Activated CD8-positive, alpha-beta memory T cell treated with anti-CD3 and anti-CD28 coated beads, Interleukin-2, amount 50 U/mL, for 24 hours (primary cell): ENCODE measurements around the gene UGT1A6.
"Not testable (repeated sequence)": the region's sequence is repeated elsewhere in the genome, so short reads cannot be mapped to it uniquely, and the experiment has no call there.

Experiments
- DNase-seq: peaks from one replicate; pipeline ENCODE4 v3.0.0-alpha.2; 2020; ENCODE audit errors: extremely low read depth

Gene UGT1A6

GRCh38 chr2:233686928-233687327, 5.8 kb upstream of the UGT1A6 start:
- no peak for DNase-seq

GRCh38 chr2:233688341-233688740, 4.3 kb upstream of the UGT1A6 start:
- no peak for DNase-seq

- DNase-seq: no peak
Measured at GRCh38 chr2:233689031-233689430, 3.7 kb upstream of the UGT1A6 start.

- no peak for DNase-seq
Measured at GRCh38 chr2:233689501-233689900, 3.2 kb upstream of the UGT1A6 start.

- DNase-seq: no peak
Measured at GRCh38 chr2:233690444-233690843, 2.2 kb upstream of the UGT1A6 start.

GRCh38 chr2:233691443-233692433, 952 bp upstream of the UGT1A6 start:
- DNase-seq: no peak

- DNase-seq: no peak
Measured at GRCh38 chr2:233693963-233694362, 1.3 kb downstream of the UGT1A6 start.

GRCh38 chr2:233698740-233699139, 6.0 kb downstream of the UGT1A6 start:
- DNase-seq: no peak

- DNase-seq: no peak
Measured at GRCh38 chr2:233699424-233700027, 6.8 kb downstream of the UGT1A6 start.

- DNase-seq: no peak
Measured at GRCh38 chr2:233700028-233700635, 7.4 kb downstream of the UGT1A6 start.

DNA sequence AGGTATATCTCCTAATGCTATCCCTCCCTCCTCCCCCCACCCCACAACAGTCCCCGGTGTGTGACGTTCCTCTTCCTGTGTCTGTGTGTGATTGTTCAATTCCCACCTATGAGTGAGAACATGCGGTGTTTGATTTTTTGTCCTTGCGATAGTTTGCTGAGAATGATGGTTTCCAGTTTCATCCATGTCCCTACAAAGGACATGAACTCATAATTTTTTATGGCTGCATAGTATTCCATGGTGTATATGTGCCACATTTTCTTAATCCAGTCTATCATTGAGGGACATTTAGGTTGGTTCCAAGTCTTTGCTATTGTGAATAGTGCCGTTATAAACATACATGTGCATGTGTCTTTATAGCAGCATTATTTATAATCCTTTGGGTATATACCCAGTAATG, 8.2 kb downstream of the UGT1A6 start:
- not testable (repeated sequence) for DNase-seq

DNA sequence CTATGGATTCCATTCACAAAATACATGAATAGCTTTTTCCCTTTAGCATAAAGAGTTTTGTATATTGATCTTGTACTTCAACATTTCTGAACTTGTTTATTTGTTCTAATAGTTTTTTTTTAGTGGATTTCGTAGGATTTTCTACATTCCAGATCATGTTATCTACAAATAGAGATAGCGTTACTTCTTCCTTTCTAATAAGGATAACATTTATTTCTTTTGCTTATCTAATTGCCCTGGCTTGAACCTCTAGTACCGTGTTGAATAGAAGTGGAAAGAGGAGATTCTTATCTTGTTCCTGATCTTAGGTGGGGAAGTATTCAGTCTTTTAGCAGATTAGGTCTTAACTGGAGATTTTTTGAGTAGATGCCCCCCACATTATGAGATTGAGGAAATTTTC, 9.5 kb downstream of the UGT1A6 start:
- DNase-seq: no peak

DNA sequence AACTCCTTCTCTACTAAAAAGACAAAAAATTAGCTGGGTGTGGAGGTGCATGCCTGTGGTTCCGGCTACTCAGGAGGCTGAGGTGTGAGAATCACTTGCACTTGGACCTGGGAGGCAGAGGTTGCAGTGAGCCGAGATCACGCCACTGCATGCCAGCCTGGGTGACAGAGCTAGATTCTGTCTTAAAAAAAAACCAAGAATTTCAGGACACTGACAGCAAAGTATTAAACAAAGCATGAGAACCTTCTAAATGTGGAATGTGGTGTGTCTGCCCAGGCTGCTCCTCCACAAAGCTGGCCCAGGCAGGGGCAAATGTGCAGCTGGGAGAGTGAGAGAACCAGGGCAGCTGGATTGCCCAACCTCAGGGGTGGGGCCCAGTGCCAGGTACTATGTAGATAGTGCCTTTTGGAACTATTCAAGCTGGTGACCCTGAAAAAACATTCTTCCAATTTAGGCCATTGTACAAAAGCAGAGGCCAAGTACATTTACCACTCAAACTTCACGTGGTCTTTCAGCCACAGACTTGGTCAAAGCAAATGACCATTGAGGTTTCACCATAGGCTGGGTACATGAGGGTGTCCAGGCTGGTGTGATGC, 13.3 kb downstream of the UGT1A6 start:
- no peak for DNase-seq

- DNase-seq: no peak
Measured at GRCh38 chr2:233706720-233707119, 14.0 kb downstream of the UGT1A6 start.

- DNase-seq: no peak
Measured at GRCh38 chr2:233707940-233708644, 15.4 kb downstream of the UGT1A6 start.

GRCh38 chr2:233708942-233709341, 16.3 kb downstream of the UGT1A6 start:
- DNase-seq: no peak

DNA sequence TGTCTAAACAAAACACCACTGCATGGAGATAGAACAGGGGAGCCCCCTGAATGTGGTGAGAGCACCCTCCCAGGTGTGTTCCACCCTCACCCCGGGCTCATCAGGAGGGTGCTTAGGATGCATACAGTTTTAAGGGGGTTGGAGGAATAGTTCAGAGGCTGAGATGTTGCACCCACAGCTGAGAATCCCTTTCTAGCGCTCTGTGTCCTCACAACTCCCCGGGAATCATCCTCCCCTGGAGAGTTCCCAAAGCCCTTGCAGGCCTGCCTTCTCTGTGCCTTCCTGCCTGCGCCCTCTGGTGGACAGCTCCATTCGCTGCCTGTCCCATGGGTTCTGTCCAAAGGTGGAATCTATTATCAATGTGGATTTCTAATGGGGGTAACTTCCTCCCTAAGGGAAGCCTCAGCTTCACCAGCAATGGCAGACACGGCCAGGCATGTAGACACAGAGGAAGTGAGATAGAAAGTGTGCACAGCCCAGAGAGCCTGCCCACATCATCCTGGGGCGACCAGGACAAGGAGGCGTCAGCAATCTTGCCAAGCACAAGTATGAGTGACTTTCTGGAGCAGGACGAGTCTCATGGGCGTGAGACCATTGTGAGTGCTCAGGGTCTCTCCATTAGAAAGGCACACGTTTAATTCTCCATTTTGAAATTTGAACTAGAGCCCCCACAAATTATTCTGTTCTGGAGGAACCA, 18.8 kb downstream of the UGT1A6 start:
- DNase-seq: peak; percentile 12

- DNase-seq: no peak
Measured at GRCh38 chr2:233712611-233713261, 20.0 kb downstream of the UGT1A6 start, which contains the start of gene UGT1A5. Gene UGT1A5 (plus strand): TSS chr2:233712907. CDS start chr2:233712992, 85 bp downstream.

DNA sequence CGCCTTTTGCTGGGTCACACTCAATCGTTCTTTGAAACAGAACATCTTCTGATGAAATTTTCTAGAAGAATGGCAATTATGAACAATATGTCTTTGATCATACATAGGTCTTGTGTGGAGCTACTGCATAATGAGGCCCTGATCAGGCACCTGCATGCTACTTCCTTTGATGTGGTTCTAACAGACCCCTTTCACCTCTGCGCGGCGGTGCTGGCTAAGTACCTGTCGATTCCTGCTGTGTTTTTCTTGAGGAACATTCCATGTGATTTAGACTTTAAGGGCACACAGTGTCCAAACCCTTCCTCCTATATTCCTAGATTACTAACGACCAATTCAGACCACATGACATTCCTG, 20.5 kb downstream of the UGT1A6 start:
- no peak for DNase-seq

GRCh38 chr2:233714121-233714520, 21.4 kb downstream of the UGT1A6 start:
- no peak for DNase-seq
